ENCODE measurements around the gene CDKL5.

CDKL5 gene

DNA sequence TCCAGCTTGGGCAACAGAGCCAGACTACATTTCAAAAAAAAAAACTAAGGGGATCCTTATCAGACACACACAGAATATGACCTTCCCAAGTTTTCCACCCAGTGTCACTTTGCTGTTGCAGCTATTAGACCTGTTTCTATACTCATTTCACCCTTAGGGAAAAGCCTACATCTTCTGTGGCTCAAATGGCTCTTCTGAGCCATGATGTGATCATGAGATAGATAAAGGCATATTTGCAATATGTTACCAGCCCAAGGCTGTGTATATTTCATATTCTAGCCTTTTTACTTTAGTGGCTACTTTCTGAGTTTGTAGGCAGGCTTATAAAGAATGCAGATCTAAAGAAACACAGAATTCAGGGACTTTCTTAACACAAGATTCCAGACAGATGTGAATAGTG lies 227.2 kb downstream of the CDKL5 start:
- DNase-seq: no peak

DNA sequence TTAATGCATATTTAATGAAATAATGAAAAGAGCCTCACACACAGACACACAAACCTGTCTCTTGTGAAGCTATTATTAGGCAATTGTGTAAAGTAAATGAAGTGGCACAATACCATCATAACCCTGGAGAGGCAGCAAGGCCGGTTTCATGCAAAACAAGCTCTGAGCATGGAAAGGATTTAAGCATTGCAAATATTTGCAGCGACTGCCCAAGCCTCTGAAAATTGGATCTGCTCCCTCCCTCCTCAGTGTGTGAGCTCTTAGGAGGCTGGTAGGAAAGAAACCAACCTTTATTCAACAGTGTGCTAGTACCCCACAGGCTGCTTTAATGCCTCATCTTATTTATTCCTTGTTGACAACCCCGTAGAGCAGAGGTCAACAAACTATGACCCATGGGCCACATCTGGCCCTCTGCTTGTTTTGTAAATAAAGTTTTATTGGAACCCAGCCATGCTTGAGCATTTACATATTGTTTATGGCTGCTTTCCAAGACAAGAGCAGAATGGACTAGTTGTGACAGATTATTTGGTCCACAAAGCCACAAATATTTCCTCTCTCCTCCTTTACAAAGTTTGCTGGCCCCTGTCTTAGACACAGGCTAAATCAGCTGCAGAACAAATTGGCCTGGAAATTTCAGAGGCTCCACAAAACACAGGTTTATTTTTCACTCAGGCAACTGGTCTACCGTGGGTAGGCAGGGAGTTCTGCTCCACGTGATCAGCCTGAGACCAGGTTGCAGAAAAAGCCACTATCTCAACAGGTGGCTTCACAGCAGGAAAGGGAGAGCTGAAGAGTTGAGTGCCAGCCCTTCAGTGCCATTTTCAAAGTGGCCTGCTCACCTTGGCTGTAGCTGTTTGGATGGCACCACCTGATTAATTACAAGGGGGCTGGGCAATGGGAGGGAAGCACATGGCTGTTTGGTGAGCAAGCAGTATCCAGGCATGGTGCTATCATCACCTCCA lies 229.7 kb downstream of the CDKL5 start:
- no peak for DNase-seq

DNA sequence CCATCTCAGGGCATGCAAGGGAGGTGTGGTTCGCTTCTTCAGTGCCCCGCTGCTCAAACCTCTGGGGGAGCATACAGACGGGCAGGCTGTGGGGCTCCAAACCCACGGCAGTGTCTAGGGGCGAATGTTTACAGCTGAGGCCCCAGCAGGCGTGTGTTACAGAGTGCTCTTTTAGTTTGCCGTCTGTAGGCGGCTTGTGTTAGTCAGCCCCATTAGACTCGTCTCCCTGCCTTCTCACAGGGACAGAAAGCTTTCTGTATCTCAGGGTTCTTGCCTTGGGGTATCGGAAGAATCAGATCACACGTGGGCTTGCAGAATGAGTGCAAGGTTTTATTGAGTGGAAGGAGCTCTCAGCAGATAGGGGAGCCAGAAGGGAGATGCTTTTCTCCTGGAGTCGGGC lies 235.9 kb downstream of the CDKL5 start:
- no peak for DNase-seq

DNA sequence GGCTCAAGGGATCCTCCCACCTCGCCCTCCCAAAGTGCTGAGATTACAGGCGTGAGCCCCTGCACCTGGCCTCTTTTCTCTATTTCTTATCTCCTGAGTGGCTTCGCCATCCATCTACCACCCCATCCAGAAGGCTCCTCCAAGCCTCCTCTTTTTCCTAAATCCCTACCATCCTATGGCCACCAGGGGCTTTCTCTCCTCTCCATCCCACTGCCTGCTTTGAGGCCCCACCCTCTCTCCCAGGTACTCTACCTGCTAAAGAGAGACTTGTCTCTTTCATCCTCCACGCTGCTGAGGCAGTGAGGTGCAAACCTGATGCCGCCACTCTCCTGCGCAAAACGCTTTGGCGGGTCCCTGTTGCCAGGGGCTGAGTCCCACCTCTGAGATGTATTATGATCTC lies 239.5 kb downstream of the CDKL5 start:
- DNase-seq: no peak

DNA sequence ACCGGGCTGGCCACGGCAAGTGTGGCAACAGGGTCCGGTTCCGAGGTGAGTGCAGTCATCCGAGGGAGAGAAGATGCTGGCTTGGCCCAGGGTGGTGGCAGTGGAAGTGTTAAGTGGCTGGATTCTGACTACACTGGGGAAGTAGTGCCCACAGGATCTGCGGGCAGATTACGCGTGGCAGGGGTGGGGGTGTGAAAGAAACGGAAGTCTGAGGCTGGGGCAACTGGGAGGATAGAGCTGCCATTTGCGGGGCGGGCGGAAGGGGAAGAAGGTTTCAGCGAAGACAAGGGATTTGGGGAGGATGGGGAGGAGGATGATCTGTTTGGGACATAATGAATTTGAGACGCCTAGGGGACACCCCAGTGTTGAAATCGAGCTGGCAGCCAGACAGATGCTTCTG lies 241.2 kb downstream of the CDKL5 start:
- DNase-seq: no peak

DNA sequence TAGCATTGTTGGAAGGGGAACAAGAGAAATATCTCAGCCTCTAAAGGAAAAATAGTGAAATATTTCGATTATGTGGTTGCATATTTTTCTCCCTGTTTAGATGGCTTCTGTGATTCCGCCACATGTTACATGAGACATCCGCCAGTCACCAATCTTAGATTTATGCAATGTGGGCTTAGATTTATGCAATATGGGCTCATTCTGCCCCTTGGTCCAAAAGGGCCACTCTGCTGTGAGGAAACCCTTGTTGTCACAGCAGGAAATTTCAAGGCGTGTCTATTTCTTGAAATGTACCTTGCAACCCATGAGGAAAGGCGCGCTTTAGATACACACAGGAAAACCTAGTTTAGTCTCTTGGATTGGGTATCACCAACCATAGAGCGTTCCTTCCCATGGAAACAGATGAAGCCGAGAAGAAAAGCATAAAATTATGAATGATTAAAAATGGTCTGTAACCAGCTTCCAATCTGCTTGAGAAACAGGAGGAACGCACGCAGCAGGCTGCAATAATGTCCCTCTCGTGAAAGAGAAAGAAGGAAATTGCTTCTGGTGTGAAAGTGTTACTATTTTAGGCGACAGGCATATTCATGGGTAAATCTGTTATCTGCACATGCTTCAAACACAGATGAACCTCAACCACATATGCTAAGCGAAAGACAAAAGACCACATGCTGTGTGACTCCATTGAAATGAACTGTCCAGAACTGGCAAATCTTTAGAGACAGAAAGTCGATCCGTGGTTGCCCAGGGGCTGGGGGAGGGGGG lies 242.8 kb downstream of the CDKL5 start:
- DNase-seq: no peak

DNA sequence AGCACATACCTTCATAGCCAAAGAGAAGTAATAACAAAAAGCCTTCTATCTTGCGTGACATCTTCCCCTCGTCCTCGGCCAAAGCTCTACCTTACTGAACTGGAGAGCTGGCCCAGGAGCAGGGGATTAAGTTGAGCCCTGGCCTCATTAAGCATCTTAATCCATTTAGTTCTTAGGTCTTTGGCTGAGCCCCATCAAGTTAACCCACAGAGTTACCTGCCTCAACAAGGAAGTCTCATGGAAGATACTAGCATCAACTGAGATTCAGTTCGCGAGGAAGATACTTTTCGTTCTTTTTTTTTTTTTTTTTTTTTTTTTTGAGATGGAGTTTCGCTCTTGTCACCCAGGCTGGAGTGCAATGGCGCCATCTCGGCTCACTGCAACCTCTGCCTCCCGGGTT lies 246.6 kb downstream of the CDKL5 start, which contains the start of gene RS1:
TSS of gene RS1 (minus strand) at position 101 of the 400 bp plus-strand sequence. CDS start at position 61, 40 bp downstream.
- no peak for DNase-seq

DNA sequence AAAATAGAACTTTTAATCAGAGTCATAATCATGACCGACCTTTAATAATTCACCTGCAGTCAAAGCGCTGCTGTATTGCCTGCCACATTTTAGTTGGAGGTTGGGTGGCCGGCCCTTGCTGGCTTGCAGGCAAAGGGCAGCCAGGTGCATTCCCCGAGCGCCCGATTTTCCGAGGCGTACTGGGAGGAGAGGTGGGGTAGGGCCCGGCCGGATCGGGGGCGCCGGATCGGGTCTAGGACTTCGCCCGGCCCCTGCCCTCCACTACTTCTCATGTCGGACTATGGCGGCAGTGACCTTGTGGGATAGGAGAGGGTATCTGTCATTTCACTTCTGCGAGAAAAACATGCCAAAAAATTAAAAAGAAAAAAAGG lies 249.0 kb downstream of the CDKL5 start:
- DNase-seq: peak; percentile 37

DNA sequence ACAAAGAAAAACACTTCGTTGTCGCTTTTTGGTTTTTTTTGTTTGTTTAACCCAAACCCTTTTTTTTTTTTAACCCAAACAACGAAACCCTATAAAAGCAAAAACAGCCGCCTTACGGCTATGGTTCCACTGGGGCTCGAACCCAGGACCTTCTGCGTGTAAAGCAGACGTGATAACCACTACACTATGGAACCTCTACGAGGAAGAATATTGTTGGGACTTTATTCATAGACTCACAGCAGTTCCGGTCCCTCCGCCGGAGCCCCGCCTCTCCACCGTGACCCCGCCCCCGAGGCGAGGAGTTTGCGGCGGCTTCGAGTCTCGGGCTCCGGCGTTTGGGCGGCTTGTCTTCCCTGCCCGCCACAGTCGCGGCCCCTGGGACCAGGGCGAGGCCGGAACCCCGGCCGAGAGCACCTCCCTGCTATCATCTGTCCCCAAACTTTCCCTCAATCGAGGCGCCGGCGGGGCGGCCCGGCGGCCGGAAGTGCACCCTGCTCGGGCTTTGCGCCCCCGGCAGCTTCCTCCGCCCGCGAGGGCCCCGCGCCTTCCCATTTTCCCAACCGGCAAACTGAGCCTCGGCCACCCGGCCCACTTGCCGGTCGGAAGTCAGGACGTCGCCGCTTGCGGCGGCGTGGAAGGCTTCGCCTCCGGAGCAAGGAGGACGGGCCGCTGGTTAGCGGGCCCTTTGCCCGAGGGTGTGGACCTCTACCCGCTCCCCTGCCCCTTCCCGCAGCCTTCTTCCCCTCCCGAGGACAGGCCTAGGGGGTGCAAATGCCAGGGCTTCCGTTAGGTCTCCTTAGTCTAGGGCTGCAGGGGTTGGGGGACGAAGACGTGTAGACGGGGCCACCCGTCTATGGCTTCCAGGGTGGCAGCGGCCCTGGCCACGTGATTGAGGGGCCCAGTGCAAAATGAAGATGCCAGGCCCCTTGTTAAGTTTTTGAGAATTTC lies 249.7 kb downstream of the CDKL5 start:
- DNase-seq: peak; percentile 71

DNA sequence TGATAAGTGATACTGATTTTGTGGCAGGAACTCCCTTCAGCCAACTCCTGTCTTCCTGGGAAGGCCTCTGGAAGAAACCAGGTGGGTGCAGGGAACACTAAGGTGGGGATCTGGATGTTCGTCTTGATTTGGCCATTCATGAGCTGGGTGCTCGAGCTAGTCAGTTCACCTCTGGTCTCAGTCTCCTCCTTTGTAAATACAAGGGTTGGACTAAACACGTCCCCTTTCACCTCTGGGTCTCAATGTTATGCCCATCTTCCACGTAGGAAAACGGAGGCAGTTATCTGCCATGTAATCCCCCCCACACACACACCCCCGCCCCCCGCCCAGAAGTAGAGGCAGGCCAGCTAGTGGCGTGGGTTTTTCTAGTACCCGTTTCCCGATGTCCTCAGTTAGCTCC lies 250.6 kb downstream of the CDKL5 start:
- DNase-seq: no peak

DNA sequence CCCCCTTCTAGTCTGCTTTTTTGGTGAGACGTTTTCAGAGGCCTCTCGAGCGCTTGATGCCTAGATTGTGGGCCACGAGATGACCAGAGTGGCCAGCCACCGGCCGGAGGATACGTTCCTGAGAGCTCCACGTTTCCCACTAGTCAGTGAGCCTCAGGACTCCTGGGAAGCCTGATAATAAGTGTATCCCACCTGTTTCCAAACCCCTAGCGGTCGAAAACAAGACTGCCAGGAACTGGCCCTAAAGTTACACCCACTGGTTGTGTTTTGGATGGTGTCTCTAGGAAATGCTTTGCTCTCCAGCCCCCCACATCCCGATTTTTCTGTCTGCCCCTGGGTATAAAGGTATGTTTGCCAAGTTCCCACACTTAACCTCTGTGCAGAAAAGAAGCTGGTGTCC lies 251.1 kb downstream of the CDKL5 start:
- DNase-seq: no peak

DNA sequence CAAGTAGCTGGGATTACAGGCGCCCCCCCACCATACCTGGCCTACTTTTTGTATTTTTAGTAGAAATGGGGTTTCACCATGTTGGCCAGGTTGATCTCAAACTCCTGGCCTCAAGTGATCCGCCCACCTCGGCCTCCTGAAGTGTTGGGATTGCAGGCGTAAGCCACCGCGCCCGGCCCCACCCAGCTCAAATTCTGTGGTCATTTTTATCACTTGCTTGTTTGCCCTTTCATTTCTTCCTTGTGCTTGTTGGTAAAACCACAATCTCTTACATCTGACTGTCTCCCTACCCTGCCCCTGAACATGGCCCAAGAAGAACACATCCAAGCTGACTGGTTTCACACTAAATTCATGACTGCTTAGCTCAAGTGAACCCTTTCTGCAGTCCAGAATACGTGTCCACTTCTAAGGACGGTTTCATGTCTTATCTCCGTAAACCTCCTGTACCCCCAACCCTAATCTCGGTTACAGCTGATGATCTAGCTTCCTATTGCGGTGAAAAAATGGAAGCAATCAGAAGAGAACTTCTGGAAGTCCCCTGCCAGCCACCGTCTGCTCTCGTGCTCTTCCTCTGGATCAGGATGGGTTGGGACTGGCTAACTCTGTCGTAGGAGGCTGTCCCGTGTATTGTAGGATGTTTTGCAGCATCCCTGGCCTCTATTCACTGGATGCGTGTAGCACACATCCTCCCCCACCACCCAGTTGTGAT lies 251.9 kb downstream of the CDKL5 start:
- no peak for DNase-seq

DNA sequence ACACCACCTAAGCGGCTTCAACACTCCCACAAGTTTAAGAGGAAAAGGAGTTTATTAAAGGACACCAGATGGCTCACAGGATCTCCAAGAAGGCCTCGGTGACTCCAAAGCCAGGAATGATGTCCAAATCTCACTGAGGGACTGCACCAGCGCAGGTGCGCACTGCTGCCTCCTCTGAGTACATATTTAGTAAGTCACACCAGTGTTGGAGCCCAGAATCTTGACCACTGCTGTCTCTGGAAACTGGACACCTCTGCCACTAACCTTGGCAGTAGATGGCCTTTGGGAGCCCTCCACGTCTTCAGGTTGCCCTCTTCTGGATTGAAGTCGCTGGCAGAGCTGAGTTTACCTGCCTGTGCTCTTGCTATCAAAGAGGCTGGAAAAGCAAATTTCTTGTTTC lies 256.6 kb downstream of the CDKL5 start:
- no peak for DNase-seq

DNA sequence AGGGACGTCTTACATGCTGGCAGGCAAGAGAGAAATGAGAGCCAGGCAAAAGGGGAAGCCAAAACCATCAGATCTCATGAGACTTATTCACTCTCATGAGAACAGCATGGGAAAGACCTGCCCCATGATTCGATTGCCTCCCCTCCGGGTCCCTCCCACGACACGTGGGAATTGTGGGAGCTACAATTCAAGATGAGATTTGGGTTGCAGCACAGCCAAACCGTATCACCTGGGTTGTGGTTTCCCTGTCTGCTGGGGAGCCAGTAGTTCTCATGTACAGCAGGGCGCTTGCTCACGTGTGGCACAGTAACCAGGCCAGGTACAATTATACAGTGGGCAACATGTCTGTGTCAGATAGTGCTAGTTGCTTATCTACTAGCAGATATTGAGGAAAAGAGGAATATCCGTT lies 257.6 kb downstream of the CDKL5 start:
- no peak for DNase-seq

DNA sequence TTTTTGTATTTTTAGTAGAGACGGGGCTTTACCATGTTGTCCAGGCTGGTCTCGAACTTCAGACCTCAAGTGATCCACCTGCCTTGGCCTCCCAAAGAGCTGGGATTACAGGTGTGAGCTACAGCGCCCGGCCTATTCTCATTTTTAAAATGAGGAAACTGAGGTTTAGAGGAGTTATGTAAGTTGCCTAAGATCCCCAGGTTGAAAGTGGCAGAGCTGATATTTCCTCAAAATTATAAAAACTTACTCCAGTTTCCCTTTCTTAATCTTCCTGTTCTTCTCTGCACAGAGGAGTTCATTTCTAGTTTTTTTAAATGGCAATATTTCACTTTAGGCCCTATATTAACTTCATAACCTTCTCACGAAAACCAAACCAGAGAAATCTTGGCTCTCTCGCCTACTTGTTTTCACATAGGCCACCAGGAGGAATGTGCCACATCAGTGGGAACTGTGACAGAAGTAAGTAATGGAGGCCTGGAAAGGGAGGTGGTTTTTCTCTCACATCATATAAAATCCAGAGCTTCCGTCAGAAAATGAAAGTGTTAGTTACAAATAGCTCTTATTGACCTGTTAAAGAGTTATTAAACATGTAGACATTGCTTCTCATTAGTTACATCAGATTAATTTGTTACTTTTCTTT lies 262.6 kb downstream of the CDKL5 start:
- DNase-seq: no peak

DNA sequence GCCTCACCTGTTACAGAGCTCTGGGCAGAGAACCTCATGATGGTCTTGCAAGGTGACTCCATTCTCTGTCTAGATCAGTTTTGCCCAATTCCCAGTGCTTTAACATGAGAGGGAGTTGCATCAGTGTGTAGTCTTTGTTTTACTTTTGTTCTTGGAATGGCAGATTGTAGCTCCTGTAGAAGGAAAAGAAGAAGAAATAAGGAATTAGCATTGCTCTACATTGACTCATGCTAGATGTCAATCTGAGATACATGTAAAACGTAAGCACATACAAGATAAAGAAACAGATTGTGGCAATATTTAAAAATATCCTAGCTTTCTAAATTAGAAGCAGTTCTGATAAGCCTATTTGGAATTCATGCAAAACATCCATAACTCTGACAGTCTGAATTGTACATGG lies 266.0 kb downstream of the CDKL5 start:
- no peak for DNase-seq

DNA sequence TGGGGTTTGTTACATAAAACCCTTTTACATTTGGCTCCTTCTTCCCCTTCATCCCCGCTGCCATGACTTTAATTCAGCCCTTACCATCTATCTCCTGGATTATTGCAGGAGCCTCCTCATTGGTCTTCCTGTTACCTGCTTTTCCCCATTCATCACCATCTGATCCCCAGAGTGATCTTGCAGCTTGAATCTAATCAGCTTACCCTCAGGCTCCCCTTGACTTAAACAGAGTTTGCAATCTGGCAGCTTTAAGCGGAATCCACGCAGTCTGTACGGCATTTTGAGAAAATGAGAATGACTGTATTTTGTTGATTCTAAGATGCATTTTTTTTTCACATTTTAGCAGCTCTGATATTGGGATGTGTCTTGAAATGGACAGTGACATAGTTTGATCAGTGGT lies 267.1 kb downstream of the CDKL5 start:
- no peak for DNase-seq

DNA sequence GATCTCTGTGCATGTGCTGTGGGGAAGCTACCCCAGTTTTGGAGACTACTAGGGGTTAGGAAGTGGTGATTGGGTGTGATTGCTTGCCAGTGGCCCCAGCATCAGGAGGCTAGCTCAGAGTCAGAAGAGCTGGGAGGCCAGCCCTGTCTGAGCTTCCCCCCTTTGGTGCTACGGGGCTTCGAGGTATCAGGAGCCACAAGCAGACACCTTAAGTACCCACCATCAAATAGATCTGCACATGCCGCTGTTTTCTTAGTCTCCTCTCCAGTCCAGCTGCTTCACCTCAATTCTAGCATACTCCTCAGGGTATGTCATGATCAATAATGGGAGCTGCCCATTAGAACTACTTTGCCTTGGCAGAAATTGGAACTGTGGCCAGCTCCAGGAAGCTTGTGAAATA lies 271.2 kb downstream of the CDKL5 start:
- no peak for DNase-seq

DNA sequence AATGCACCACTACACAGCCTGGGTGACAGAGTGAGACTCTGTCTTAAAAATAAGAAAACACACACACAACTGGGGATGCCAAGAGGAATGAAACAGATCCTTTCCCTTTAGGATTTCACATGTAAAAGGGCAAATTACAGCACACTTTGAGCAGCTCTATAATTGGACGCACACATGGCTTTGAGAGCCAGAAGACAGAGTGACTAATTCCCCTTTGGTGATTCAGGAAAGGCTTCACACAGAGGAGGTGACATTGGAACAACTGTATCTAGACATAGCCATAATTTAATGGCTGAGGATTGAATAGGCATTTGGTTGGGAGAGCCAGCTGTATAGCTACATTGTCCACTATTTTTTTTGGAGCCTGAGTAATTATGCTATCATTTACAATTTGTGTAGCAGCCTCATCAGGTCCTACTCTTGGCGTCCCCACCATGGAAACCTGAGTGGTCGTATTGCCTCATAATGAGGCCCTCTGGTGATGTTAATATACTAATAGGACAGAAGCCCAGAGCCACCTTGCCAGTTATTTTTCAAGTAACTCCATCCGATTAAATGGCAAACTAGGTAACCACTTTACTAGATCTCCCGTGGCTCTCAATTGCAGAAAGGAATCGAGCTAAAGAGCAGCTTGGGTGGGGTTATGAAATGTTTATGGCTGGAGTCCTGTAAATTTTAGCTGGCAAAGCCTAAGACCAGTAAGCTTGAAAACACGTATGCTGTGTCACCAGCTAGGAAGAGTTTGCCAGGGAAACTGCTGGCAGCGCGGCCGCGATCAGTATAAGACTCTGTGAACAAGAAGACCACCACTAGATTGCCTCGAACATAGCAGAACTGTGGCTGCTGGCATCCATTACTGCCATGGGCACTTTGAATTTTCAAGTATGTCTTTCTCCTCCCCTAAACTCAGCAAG lies 273.6 kb downstream of the CDKL5 start:
- DNase-seq: no peak

DNA sequence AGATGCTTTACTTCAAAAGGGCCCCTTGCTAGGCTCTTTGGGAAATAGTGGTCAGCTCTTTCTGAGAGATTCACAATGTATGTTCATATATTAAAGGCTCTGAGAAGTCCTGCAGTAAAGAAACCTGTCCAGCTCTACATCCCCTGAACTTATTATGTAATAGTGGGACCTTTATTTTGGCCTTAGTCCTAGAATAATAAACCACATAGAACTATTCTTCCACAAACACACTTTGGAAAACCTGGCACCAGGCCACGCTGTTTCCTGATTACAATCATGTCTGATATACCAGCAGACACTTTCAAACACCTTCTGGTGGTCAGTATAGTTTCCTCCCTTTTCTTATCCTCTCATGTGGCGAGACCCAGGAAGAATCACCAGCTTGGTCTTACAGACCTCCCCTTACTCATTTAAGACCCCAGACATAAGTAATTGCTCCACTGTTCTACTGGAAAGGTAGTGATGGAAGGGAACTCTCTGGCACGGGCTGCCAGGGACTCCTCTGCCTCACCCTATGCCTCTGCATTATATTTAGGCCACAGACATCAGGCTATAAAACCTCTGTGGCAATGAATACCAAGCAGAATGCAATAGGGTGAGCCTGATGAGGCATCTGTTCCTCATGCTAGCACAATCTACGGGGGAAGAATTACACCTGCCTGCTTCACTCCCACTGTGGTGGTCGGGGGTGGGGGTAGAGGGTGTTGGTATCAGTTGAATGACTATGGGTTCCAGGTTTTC lies 276.4 kb downstream of the CDKL5 start:
- no peak for DNase-seq
